ENCODE measurements around the gene ATP2C2.

The ATP2C2 gene

GRCh38 chr16:84475643-84476240, 107.4 kb downstream of the ATP2C2 start:
- Histone ChIP-seq H3K27ac (ENCODE audit: extremely low read depth, low read depth, low read length) (no peak overlapping the region), H3K4me3 (ENCODE audit: low read depth, low read length) (no peak overlapping the region), H3K4me1 (ENCODE audit: control insufficient read depth, insufficient read depth, low read length) (no peaks in the 10 kb centered on the region), H3K9me3 (ENCODE audit: control insufficient read depth, insufficient read depth, low read depth, low read length) (no peaks in the 10 kb centered on the region), H3K36me3 (ENCODE audit: control insufficient read depth in 2 of 2, insufficient read depth in 1 of 2, low read length in 2 of 2) (peaks cover 0 to 15% of the 10 kb centered on the region in 2 experiments; a peak in 1 of 3 replicates)
- TF ChIP-seq ZNF16 (tag by site-specific recombination; IDR thresholded peaks at IDR 0.05; ENCODE audit: low read depth) = no peak
- TF ChIP-seq MEIS1 (CRISPR knock-in tag; IDR thresholded peaks at IDR 0.05; ENCODE audit: borderline replicate concordance) = no peak
- no peak for TF ChIP-seq EGR2 (tag by site-specific recombination; IDR thresholded peaks at IDR 0.05; ENCODE audit: low read depth)
- no peak for TF ChIP-seq ZNF423 (tag by site-specific recombination; IDR thresholded peaks at IDR 0.05)
- no peak for TF ChIP-seq ZNF266 (tag by site-specific recombination; IDR thresholded peaks at IDR 0.05; ENCODE audit: low read depth)
- no peak for TF ChIP-seq ZNF777 (tag by site-specific recombination; IDR thresholded peaks at IDR 0.05; ENCODE audit: borderline replicate concordance)
- TF ChIP-seq SCRT1 (tag by site-specific recombination; IDR thresholded peaks at IDR 0.05; ENCODE audit: borderline replicate concordance) = no peak
- TF ChIP-seq ZEB2 (tag by site-specific recombination; IDR thresholded peaks at IDR 0.05) = no peak
- POLR2A ChIA-PET = no interaction called here
- CTCF ChIA-PET = interaction anchor here (1.0 kb wide), 2 partner anchors 31 to 199 kb away, joined by 3 read pairs; no protein-coding TSS in a partner anchor

- CTCF ChIA-PET = interaction anchor here (1.0 kb wide), 1 partner anchor 200 kb away, joined by 3 read pairs; no protein-coding TSS in a partner anchor
- Histone ChIP-seq H3K9me3 (ENCODE audit: control insufficient read depth, insufficient read depth, low read depth, low read length) (no peaks in the 10 kb centered on the region), H3K4me1 (ENCODE audit: control insufficient read depth, insufficient read depth, low read length) (no peaks in the 10 kb centered on the region), H3K4me3 (ENCODE audit: low read depth, low read length) (no peak overlapping the region), H3K27ac (ENCODE audit: extremely low read depth, low read depth, low read length) (no peak overlapping the region), H3K36me3 (ENCODE audit: control insufficient read depth in 2 of 2, insufficient read depth in 1 of 2, low read length in 2 of 2) (peaks cover 0 to 20% of the 10 kb centered on the region in 2 experiments; a peak in 1 of 3 replicates)
- POLR2A ChIA-PET = no interaction called here
- TF ChIP-seq ZNF692 (tag by site-specific recombination; IDR thresholded peaks at IDR 0.05) (no peak), ZSCAN23 (tag by site-specific recombination; IDR thresholded peaks at IDR 0.05) (no peak), ZBTB1 (tag by site-specific recombination; IDR thresholded peaks at IDR 0.05) (no peak), ZNF18 (tag by site-specific recombination; IDR thresholded peaks at IDR 0.05) (no peak), ZNF239 (tag by site-specific recombination; IDR thresholded peaks at IDR 0.05) (no peak), ZBTB6 (tag by site-specific recombination; IDR thresholded peaks at IDR 0.05) (no peak), ZNF549 (tag by site-specific recombination; IDR thresholded peaks at IDR 0.05) (no peak), CTCF (tag by site-specific recombination; IDR thresholded peaks at IDR 0.05) (no peak), PRDM2 (tag by site-specific recombination; IDR thresholded peaks at IDR 0.05; ENCODE audit: borderline replicate concordance) (no peak), ZNF571 (tag by site-specific recombination; IDR thresholded peaks at IDR 0.05) (no peak), ZSCAN30 (tag by site-specific recombination; IDR thresholded peaks at IDR 0.05) (no peak), ZNF510 (tag by site-specific recombination; IDR thresholded peaks at IDR 0.05; ENCODE audit: insufficient replicate concordance) (no peak), ZSCAN18 (tag by site-specific recombination; IDR thresholded peaks at IDR 0.05) (no peak)
Measured at GRCh38 chr16:84476401-84476800, 108.1 kb downstream of the ATP2C2 start.

Data from HEK293 (cell line).